H9 (cell line): ENCODE data around the gene SGTA. TPM values are rescaled to one million over a fixed set of nuclear protein-coding genes. Genes with fewer than 3 reads are reported as not detected.
"Not testable (repeated sequence)": the region's sequence is repeated elsewhere in the genome, so short reads cannot be mapped to it uniquely, and the experiment has no call there.

ENCODE experiments used
- DNase-seq: peaks from one replicate; pipeline ENCODE4 v3.0.0-alpha.2; 2017
- H2AFZ ChIP-seq: one replicate; pipeline ENCODE4 v1.6.1; 2013; ENCODE audit warnings: mild to moderate bottlenecking, low read length, control low read depth, moderate library complexity
- H2AK5ac ChIP-seq: 2 replicates; pipeline ENCODE4 v1.6.1; 2013; ENCODE audit warnings: low read length, control low read depth, mixed read lengths; ENCODE audit not compliant: insufficient read length
- H2BK120ac ChIP-seq: one replicate; pipeline ENCODE4 v1.6.1; 2013; ENCODE audit warnings: low read depth, mild to moderate bottlenecking, low read length, control low read depth, inconsistent platforms; ENCODE audit not compliant: poor library complexity, severe bottlenecking
- H2BK12ac ChIP-seq: 2 replicates; pipeline ENCODE4 v1.6.1; 2013; ENCODE audit warnings: low read length, control low read depth, mixed read lengths, low read depth; ENCODE audit not compliant: insufficient read length
- H2BK15ac ChIP-seq: 2 replicates; pipeline ENCODE4 v1.6.1; 2013; ENCODE audit warnings: low read depth, low read length, control low read depth
- H2BK20ac ChIP-seq: one replicate; pipeline ENCODE4 v1.6.1; 2013; ENCODE audit warnings: low read depth, mild to moderate bottlenecking, low read length, control low read depth, inconsistent platforms; ENCODE audit not compliant: poor library complexity, severe bottlenecking
- H2BK5ac ChIP-seq: 2 replicates; pipeline ENCODE4 v1.6.1; 2013; ENCODE audit warnings: low read length, control low read depth, mixed read lengths; ENCODE audit not compliant: insufficient read length
- H3K14ac ChIP-seq: 2 replicates; pipeline ENCODE4 v1.6.1; 2013; ENCODE audit warnings: low read length, control low read depth; ENCODE audit not compliant: insufficient read depth
- H3K18ac ChIP-seq: 2 replicates; pipeline ENCODE4 v1.6.1; 2013; ENCODE audit warnings: low read depth, mild to moderate bottlenecking, mixed read lengths, low read length, control low read depth; ENCODE audit not compliant: insufficient read length
- H3K23ac ChIP-seq: 2 replicates; pipeline ENCODE4 v1.6.1; 2013; ENCODE audit warnings: low read length, control low read depth, mixed read lengths, low read depth; ENCODE audit not compliant: insufficient read length
- H3K23me2 ChIP-seq: 2 replicates; pipeline ENCODE4 v1.6.1; 2013; ENCODE audit warnings: low read depth, mild to moderate bottlenecking, mixed read lengths, low read length, control low read depth; ENCODE audit not compliant: insufficient read length, poor library complexity, severe bottlenecking
- H3K27ac ChIP-seq: 2 replicates; pipeline ENCODE4 v1.5.1; 2013; ENCODE audit warnings: low read length, control low read depth, mixed read lengths, low read depth; ENCODE audit not compliant: insufficient read length
- H3K27me3 ChIP-seq: 2 replicates; pipeline ENCODE4 v1.6.1; 2013; ENCODE audit warnings: low read length, control low read depth, inconsistent platforms; ENCODE audit not compliant: insufficient read depth
- H3K4ac ChIP-seq: 2 replicates; pipeline ENCODE4 v1.6.1; 2013; ENCODE audit warnings: low read depth, mild to moderate bottlenecking, control low read depth, inconsistent platforms, low read length, moderate library complexity
- H3K4me1 ChIP-seq: 2 replicates; pipeline ENCODE4 v1.6.1; 2013; ENCODE audit warnings: low read length, control low read depth, inconsistent platforms; ENCODE audit not compliant: insufficient read depth
- H3K4me2 ChIP-seq: 2 replicates; pipeline ENCODE4 v1.6.1; 2013; ENCODE audit warnings: low read length, control low read depth, mixed read lengths; ENCODE audit not compliant: insufficient read length, insufficient read depth
- H3K56ac ChIP-seq: 2 replicates; pipeline ENCODE4 v1.6.1; 2013; ENCODE audit warnings: low read depth, mild to moderate bottlenecking, mixed read lengths, low read length, control low read depth; ENCODE audit not compliant: insufficient read length
- H3K79me1 ChIP-seq: 2 replicates; pipeline ENCODE4 v1.6.1; 2013; ENCODE audit warnings: low read depth, mild to moderate bottlenecking, moderate library complexity, low read length, control low read depth, inconsistent platforms; ENCODE audit not compliant: insufficient read depth, poor library complexity, severe bottlenecking
- H3K79me2 ChIP-seq: 2 replicates; pipeline ENCODE4 v1.6.1; 2013; ENCODE audit warnings: low read length, control low read depth, inconsistent platforms; ENCODE audit not compliant: insufficient read depth
- H3K9ac ChIP-seq: 2 replicates; pipeline ENCODE4 v1.6.1; 2013; ENCODE audit warnings: low read length, control low read depth, mixed read lengths; ENCODE audit not compliant: insufficient read length; ENCODE audit errors: extremely low read depth
- H3K9me3 ChIP-seq: one replicate; pipeline ENCODE4 v1.6.1; 2013; ENCODE audit warnings: low read depth, low read length, inconsistent platforms; ENCODE audit not compliant: control insufficient read depth
- H3T11ph ChIP-seq: one replicate; pipeline ENCODE4 v1.6.1; 2013; ENCODE audit warnings: mild to moderate bottlenecking, low read length, control low read depth, inconsistent platforms
- H4K20me1 ChIP-seq: one replicate; pipeline ENCODE4 v1.6.1; 2013; ENCODE audit not compliant: control insufficient read depth, insufficient read length, insufficient read depth
- H4K5ac ChIP-seq: 2 replicates; pipeline ENCODE4 v1.6.1; 2013; ENCODE audit warnings: low read depth, mild to moderate bottlenecking, mixed read lengths, low read length, control low read depth; ENCODE audit not compliant: insufficient read length
- H4K8ac ChIP-seq: replicated peaks from 2 replicates; pipeline ENCODE4 v1.6.1; 2013; ENCODE audit warnings: low read length, control low read depth, mixed read lengths, low read depth; ENCODE audit not compliant: insufficient read length
- H4K91ac ChIP-seq: 2 replicates; pipeline ENCODE4 v1.6.1; 2013; ENCODE audit warnings: low read depth, mild to moderate bottlenecking, moderate library complexity, mixed read lengths, low read length, control low read depth; ENCODE audit not compliant: insufficient read length
- H3K27ac Mint-ChIP-seq, 3 experiments: 2 replicates in 2 of 3; 3 replicates in 1 of 3; pipeline ENCODE4 v1.8.0; 2020 to 2021; ENCODE audit warnings: mixed read lengths in 3 of 3, mild to moderate bottlenecking in 1 of 3, moderate library complexity in 1 of 3
- H3K27me3 Mint-ChIP-seq: 2 replicates; pipeline ENCODE4 v1.8.0; 2021; ENCODE audit warnings: low read depth, mild to moderate bottlenecking, moderate library complexity, mixed read lengths
- H3K36me3 Mint-ChIP-seq, 3 experiments: 2 replicates in 2 of 3; 3 replicates in 1 of 3; pipeline ENCODE4 v1.8.0; 2020 to 2021; ENCODE audit warnings: low read depth in 3 of 3, mixed read lengths in 3 of 3; ENCODE audit not compliant: insufficient read depth in 1 of 3
- H3K4me1 Mint-ChIP-seq, 2 experiments: 2 replicates each; pipeline ENCODE4 v1.8.0; 2020; ENCODE audit warnings: mixed read lengths in 2 of 2
- H3K4me3 Mint-ChIP-seq, 2 experiments: 2 replicates in 1 of 2; 3 replicates in 1 of 2; pipeline ENCODE4 v1.8.0; 2020 to 2021; ENCODE audit warnings: mild to moderate bottlenecking in 2 of 2, mixed read lengths in 2 of 2, moderate library complexity in 1 of 2
- H3K9me3 Mint-ChIP-seq, 2 experiments: 2 replicates in 1 of 2; 3 replicates in 1 of 2; pipeline ENCODE4 v1.8.0; 2020; ENCODE audit warnings: mild to moderate bottlenecking in 2 of 2, mixed read lengths in 2 of 2, moderate library complexity in 1 of 2
- WGBS: extraction: QIAGEN DNeasy Blood & Tissue Kit; methylation state at CpG from one replicate; pipeline ENCODE4 v1.1.7; 2013; ENCODE audit warnings: missing lambda C conversion rate, low lambda C conversion rate, mixed read lengths; ENCODE audit not compliant: insufficient read length; ENCODE audit errors: extremely low coverage; 5-methylcytosine and 5-hydroxymethylcytosine counted together
- total RNA-seq: library from RNA; stranded (reverse); gene quantifications from 2 replicates; pipeline ENCODE4 v1.2.1, GENCODE V29; 2021
- TF ChIP-seq, protein P1 (sequence below): fragments of 200-600 bp; sonication (generic); conservative IDR thresholded peaks from 3 replicates; pipeline ENCODE4 v1.8.0; 2021; ENCODE audit warnings: antibody characterized with exemption, mild to moderate bottlenecking

SGTA gene
- total RNA-seq, 1 experiment from 2014 or later: 102 TPM

DNA sequence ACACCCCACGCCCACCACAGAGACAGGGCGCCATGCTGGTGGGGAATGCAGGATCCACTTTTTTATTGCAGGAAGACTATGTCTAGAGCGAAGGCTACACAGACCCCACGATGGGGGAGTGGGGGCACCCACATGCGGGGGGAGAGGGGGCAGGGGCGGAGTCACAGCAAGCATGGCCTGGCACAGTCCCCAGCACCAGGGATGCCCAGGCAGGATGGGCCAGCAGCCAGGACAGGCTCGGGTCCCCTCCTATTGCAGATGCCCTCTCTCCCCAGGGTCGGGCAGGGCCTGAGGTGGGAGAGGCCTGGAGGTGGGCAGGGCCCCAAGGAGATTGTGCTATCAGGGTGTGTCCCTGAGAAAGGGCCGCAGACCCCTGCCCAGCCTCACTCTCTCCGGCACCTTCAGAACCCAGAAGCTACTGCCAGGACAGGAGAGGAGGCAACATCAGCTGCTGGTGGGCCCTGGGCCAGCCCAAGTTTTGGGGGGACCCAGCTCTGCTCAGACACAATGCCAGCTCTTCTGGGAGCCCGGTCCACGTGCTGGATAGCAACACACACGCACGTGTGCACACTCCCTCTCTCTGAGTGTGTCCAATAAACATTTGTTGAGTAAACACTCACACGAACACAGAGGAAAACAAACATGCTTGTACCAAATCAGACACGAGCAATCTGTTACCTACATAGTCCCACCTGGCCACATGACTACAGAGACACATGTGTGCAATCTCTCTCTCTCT lies 68.4 kb downstream of the SGTA start:
- Histone ChIP-seq H4K20me1 (no peaks in the 10 kb centered on the region), H3K9me3 (peaks cover 8% of the 10 kb centered on the region), H2AFZ (no peak overlapping the region), H3K79me1 (no peaks in the 10 kb centered on the region), H2BK15ac (no peak overlapping the region), H3K9ac (no peak overlapping the region), H3K4ac (no peak overlapping the region), H3K27ac (no peak overlapping the region), H2BK12ac (no peak overlapping the region), H3K4me1 (no peaks in the 10 kb centered on the region), H2AK5ac (no peak overlapping the region), H4K5ac (no peak overlapping the region), H3K14ac (no peak overlapping the region), H2BK20ac (no peak overlapping the region), H3K27me3 (no peaks in the 10 kb centered on the region), H4K91ac (no peak overlapping the region), H3K23ac (no peak overlapping the region), H2BK5ac (no peak overlapping the region), H4K8ac (no peak overlapping the region), H3K4me2 (no peak overlapping the region), H3K23me2 (peaks cover 3% of the 10 kb centered on the region), H3K56ac (no peak overlapping the region), H3K79me2 (no peaks in the 10 kb centered on the region), H2BK120ac (no peak overlapping the region), H3T11ph (no peak overlapping the region), H3K18ac (no peak overlapping the region)
- H3K4me1 Mint-ChIP-seq: peaks cover 2 to 12% of the 10 kb centered on the region in 2 experiments
- no peak overlapping the region for H3K27ac Mint-ChIP-seq
- DNase-seq: no peak
- H3K4me3 Mint-ChIP-seq: peak overlapping the region in 1 of 2 experiments; percentile 61; a peak in 1 of 5 replicates
- peaks cover 14 to 16% (median 14%) of the 10 kb centered on the region in 3 experiments for H3K36me3 Mint-ChIP-seq
- WGBS: no CpG with 5 or more reads among the region's 16 CpGs
- TF ChIP-seq, protein P1, sequence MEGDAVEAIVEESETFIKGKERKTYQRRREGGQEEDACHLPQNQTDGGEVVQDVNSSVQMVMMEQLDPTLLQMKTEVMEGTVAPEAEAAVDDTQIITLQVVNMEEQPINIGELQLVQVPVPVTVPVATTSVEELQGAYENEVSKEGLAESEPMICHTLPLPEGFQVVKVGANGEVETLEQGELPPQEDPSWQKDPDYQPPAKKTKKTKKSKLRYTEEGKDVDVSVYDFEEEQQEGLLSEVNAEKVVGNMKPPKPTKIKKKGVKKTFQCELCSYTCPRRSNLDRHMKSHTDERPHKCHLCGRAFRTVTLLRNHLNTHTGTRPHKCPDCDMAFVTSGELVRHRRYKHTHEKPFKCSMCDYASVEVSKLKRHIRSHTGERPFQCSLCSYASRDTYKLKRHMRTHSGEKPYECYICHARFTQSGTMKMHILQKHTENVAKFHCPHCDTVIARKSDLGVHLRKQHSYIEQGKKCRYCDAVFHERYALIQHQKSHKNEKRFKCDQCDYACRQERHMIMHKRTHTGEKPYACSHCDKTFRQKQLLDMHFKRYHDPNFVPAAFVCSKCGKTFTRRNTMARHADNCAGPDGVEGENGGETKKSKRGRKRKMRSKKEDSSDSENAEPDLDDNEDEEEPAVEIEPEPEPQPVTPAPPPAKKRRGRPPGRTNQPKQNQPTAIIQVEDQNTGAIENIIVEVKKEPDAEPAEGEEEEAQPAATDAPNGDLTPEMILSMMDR: no peak
- peaks cover 19% of the 10 kb centered on the region for H3K27me3 Mint-ChIP-seq
- H3K9me3 Mint-ChIP-seq: peaks cover 10 to 11% of the 10 kb centered on the region in 2 experiments

DNA sequence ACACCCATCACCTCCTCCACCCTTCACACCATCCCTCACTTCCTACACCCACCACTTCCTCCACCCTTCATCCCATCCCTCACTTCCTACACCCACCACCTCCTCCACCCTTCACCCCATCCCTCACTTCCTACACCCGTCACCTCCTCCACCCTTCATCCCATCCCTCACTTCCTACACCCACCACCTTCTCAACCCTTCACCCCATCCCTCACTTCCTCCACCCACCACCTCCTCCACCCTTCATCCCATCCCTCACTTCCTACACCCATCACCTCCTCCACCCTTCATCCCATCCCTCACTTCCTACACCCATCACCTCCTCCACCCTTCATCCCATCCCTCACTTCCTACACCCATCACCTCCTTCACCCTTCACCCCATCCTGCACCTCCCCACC lies 69.0 kb downstream of the SGTA start:
- DNase-seq, H3K23me2 ChIP-seq, H3T11ph ChIP-seq, H2AFZ ChIP-seq, H3K27ac Mint-ChIP-seq, H2BK15ac ChIP-seq, H3K27ac ChIP-seq, H3K4me1 Mint-ChIP-seq, H3K18ac ChIP-seq, H3K14ac ChIP-seq, H2BK20ac ChIP-seq, H3K4me3 Mint-ChIP-seq, H3K23ac ChIP-seq, H3K79me1 ChIP-seq, H3K9ac ChIP-seq, H4K20me1 ChIP-seq, H3K4me1 ChIP-seq, H2BK12ac ChIP-seq, H3K4me2 ChIP-seq, H4K5ac ChIP-seq, H3K56ac ChIP-seq, H3K4ac ChIP-seq, H3K27me3 ChIP-seq, H2BK5ac ChIP-seq, H4K8ac ChIP-seq, H3K79me2 ChIP-seq, H4K91ac ChIP-seq, H3K9me3 ChIP-seq, H2AK5ac ChIP-seq, H2BK120ac ChIP-seq: not testable (repeated sequence)
- Mint-ChIP-seq H3K9me3 (peaks cover 10 to 11% of the 10 kb centered on the region in 2 experiments), H3K36me3 (peaks cover 14 to 16% (median 14%) of the 10 kb centered on the region in 3 experiments), H3K27me3 (peaks cover 21% of the 10 kb centered on the region)
- no CpG with 5 or more reads among the region's 1 CpG for WGBS
